Measurements from ENCODE around the gene CCT7.
"Not testable (repeated sequence)": the region's sequence is repeated elsewhere in the genome, so short reads cannot be mapped to it uniquely, and the experiment has no call there.

The CCT7 gene

DNA sequence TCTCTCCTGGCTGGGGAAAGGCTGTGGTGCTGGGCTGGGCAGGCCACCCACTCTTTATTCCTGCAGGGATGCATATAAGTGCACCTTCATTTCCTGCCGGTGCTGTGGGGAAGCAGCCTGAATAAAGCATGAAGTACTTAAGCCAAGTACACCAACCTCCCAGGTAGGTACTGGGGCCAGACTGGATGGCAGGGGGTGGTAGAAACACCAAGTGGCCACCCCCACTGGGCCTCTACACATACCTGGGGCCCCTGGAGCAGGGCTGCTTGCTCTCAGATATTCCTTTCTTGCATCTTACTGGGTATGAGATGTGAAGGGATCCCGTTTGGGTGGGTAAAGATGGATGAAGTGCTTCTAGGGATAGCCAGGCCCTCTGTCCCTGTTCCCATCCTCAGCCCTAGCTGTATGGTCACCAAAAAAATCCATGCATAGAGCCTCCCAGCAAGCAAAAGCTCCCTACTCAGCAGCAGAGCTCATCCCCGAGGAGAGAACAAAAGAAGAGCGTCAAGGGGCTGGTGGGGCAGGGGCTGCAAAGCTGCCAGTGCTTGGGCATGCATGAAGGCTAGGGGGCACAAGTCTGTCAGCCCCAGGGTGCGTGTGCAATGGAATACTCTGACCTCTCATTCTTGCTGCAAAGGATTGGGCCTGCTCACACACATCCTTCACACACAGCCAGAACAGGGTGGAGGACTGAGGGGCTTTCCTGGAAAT, 22.0 kb downstream of the CCT7 start:
- no peak for DNase-seq

- DNase-seq = no peak
These were observed 22.5 kb downstream of the CCT7 start for GRCh38 chr2:73256618-73256922.

GRCh38 chr2:73257021-73257420, 22.9 kb downstream of the CCT7 start:
- DNase-seq = no peak

DNA sequence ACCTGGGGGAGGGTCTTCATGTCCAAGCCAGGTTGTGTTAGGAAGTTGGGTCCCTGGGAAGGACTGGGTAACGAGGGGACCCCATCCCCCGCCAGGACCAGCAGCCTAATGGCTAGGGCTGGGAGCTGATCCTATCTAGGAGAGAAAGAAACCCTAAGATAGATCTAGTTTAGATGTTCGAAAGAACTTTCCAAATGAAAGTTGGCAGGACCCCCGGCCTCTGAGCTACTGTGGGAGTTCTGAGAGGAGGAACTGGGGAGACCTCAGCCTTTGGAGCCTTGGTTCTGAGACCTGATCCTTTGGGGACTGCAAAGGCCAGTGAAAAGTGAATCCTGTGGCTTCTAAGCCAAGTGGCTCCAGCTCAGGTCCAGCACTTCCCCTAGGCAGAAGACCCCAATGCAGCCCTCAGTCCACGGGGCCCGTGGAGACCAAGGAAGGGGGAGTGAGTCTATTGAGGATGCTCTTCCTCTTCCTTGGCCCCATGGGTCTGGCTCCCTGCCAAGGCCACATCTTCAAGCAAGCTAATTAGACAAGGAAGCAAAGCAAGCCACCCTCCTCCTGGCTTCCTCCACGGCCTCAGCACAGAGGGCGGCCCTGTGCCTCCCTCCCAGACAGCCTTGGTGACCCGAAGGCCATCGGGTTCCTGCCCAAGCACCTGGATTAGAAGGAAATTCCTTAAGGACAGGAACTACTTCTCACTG, 23.5 kb downstream of the CCT7 start:
- peak in 1 of 2 donors; percentile 16 for DNase-seq

DNA sequence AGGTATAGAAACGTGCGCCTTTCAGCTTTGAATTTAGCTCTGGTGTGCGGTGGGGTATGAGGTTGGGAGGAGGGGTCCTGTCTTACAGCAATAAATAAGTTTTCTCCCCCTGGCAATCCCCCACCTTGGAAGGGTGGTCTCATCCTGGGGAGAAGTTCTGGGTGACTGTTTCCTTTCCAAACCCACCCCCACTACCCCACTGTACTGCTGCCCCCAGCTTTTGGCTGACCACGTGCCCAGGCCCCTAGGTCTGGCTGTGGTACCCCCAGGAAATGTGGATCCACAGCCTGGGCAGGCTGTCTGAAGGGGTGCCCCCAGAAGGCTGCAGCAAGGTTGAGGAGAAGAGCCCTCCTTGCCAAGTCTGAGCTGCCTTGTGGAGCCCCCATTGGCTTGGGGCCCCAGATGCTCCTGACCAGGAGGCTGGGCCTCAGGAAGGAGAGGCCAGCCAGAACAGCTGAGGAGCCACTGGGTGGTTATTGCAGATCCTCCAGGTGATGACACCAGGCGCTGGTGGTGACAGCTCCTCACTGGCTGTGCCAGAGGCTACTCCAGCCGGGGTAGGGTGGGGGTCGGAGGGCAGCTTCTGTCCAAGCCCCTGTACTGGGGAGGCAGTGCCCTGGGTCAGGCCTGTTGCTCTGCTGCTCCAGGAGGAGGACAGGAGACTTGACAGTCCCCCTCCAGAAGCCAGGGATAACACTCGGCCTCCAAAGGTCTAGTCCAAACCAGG, 24.2 kb downstream of the CCT7 start:
- DNase-seq = no peak

DNA sequence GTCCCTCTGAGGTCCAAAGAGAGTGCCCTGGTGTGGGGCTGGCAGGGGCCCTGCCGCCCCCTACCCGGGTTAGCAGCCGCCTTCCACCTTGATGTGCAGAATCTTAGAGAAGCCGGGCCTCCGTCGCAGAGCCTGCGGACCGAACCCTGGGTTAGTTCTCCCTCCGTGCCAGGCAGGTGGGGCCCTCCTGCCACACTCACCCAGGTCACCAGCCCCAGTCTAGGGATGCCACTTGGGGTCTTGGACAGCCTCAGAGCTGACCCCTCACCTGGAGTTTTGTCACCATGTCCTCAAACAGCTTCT, 24.8 kb downstream of the CCT7 start:
- DNase-seq = no peak

DNA sequence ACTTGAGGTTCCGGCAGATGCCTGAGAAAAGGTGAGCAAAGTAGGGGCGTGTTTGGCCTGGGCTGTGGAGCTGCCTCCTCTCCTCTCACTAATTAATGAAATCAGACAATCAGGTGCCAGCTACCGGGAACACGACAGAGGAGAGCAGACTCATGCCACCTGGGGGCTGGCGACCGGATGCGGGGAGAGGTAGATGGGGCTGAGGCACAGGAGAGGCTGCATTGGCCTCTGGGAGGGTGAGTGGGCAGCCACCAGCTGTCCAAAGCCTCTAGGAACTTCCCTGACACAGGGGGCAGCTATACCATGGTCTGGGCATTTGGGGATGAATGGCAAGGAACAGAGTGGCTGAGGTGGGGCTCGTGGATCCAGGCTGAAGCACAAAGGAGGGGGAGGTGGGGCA, 25.2 kb downstream of the CCT7 start:
- no peak for DNase-seq

GRCh38 chr2:73259704-73260337, 25.7 kb downstream of the CCT7 start:
- no peak for DNase-seq

DNA sequence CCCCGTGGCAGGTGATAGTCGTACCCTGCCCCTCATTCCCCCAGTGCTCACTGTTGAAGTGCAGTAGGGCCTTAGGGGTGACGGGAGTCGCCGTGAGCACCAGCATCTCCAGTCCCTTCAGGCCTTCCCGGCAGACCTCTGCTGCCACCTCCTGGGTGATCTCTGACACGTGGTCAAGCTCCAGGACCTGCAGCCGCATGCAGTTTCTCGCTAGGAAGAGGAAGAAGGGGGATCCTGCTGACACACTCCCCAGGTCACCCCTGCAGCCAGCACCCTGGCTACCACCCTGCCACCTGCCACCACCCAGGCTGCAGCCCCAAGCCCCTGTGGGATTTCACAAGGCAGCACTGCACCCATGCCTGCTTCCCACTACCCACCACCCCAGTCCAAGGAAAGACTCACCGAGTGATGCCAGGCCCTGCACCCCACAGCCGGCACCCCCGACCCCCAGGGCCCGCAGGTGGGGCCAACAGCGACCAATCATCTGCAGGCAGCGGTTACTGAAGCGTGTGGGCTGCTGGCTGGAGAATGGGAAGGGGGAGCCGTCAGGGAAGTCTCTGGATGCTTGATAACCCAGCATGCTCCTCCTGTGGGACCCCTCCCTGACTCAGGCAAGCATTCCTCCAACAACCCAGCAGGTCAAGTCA, 26.4 kb downstream of the CCT7 start:
- peak in 1 of 2 donors; percentile 15 for DNase-seq

GRCh38 chr2:73262108-73262651, 28.1 kb downstream of the CCT7 start:
- no peak for DNase-seq

GRCh38 chr2:73262691-73263429, 28.8 kb downstream of the CCT7 start:
- DNase-seq = not testable (repeated sequence)

DNA sequence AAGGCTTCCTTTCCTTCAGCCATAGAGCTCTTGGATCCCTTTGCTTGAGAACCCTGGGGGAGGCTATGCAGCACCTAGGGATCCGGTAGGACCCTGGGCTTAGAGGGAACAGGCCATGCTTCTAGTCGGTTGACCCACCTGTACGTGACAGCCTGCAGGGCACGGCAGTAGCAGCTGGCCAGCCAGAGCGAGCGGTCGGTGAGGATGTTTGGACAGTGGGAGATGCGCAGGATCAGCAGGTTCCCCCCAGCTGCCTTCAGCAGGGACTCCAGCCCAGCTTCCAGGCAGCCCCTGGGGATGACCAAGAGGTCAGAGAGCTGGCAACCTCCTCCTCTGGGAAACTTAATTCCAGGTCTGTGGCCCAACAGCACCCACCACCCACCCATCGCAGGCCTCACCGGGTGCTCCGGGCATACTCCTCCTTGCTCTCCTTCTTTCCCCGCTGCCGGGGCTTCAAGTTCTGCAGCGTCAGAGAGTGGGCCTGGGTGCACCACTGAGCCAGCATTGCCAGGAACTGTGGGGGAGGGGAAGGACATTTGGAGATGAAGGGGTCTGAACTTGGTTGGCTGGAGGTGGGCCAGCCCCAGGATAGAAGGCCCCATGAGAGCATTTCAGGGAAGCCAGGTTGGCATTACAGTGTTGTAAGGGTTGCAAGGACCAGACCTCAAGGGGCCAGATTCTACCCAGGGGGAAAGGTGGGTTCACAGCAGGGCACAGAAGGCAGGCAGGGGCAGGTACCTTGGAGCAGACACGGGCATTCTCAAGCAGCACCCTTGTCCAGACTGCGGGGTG, 29.6 kb downstream of the CCT7 start:
- DNase-seq = no peak

DNA sequence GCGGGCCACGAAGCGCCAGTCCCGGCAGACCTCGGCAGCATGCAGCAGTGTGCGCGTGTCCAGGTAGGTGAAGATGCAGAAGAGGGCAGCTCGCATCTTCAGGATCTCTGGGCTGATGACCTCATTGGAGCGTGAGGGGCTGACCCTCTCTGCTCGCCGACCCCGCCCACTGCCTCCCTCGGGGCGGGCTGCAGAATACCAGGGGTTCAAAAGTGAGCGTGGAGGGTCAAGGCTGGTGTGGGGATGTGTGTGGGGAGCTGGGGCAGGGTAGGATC, 30.2 kb downstream of the CCT7 start:
- no peak for DNase-seq

GRCh38 chr2:73264783-73265182, 30.7 kb downstream of the CCT7 start:
- no peak for DNase-seq

DNA sequence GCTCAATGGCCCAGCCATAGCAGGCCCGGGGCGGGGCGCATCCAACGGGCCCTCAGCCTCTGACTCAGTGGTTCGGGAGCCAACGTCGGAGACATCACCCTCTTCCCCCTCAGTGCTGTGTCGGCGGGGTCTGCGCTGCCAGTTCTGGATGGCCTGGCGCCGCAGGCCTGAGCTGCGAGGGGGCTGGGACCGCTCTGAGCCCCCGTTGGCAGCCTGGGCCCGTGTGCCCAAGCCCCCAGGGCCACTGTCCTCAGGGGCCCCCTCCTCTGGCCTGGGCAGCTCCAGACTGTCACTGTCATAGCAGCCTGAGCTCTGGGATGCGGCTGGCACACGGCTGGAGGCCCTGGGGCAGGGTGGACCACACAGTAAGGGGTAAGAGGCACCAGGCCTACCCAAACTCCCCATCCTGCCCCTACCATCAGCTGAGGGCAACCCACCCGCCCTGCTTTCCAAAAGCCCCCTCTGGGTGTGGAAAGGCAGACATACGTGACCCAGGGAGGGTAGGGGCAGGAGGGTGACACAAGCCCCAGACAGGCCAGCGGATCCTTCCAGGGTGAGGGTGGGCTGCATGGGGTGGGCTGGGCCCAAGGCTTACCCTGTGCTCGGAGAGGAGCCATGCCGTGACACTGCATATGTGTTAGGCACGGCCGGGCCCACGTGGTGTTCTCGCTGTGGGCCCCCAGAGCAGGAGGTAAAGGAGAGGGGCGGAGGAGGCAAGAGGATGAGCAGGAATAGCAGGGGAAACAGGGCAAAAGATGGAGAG, 31.4 kb downstream of the CCT7 start:
- no peak for DNase-seq

DNA sequence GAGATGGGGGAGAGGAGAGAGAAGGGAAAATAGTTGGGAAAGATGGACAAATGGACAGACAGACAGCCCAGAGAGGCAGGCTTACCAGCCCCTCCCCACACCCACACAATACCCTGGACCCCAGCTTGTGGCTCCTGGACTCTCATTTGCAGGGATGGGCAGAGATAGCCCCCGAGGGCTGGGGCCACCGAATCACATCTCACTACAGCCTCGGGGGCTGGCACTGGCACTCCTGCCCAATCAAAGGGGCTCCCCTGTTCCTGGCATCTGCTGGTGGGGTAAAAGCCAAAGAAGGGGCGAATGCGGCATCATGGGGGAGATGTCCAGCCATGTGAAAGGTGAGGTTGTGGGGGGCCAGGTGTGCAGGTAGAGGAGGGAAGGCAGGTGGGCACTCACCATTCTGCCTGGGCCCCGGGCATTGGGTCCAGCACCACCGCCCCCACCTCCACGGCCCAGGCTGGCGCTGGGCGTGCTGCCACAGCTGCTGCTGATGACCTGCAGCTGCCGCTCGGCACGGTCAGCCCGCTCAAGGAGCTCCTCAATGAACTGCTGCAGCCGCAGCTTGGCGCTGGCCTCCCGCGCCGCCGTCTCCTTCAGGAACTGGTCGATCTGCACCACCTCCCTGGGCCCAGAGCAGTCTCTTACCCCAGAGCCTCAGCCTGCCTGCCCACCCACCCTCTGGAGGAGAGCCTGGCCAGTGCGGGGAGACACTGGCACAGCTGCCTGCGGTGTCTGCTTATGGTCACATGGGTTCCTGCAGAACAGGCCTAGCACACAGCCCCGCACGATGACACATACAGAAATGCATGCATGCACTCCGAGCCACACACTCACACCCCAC, 32.2 kb downstream of the CCT7 start:
- DNase-seq = no peak

DNA sequence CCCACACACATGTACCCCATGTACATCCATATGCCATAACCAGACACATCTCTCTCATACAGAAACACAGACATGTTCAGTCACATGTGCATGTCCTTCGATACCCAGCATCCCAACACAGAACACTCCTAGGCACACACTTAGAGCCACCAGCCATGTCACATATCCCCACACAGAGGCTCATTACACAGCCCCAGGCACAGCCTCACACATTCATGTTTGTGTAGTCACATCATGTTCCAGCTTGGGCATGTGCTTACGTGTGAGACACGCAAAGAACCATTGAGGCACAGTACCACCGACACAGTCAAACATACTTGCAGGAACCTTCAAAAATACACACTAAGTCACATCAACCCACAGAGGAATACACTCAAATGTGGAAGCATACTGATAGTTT, 32.9 kb downstream of the CCT7 start:
- no peak for DNase-seq

- no peak for DNase-seq
These were observed 34.3 kb downstream of the CCT7 start for GRCh38 chr2:73268366-73268829.

DNA sequence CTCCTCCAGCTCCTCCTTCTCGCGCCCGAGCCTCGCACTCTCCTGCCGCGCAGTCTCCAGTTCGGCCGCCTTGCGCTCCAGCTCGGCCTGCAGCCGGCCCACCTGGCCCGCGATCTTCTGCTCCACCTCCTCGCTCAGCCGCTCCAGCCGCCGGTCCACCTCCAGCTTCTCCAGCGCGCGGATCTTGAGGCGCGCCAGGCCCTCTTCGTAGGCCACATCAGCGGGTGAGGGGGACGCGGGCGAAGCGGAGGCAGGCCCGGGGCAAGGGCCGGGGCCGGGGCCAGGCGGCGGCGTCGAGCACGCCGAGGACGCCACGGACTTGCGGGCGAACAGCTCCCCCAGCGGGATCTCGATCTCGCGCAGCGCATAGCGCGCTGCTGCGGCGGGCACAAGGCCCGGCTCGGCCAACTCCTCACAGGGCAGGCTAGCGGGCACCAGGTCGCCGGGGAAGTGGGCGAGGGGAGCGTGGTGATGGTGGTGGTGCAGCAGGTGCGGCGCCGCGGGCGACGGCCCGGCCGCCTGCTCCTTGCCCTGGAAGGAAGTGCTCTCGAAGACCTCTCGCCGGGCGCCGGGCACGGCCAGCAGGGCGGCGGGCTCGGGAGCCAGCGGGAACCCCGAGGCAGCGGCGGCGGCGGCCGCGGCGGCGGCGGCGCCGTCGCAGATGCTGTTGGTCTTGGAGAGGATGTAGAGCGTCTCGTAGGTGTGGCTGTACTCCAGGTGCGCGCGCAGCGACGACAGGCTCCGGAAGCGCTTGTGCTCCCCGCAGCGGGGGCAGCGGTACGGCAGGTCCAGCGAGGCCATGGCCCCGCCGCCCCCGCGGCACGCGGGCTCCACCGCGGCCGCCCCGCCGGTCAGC, 35.0 kb downstream of the CCT7 start:
- DNase-seq = peak; percentile 83 to 89
